ENCODE data around the gene CCNB1IP1. TPM values are rescaled to one million over a fixed set of nuclear protein-coding genes. Genes with fewer than 3 reads are reported as not detected.

CCNB1IP1 gene
- total RNA-seq, 1 donor: 42.7 TPM

DNA sequence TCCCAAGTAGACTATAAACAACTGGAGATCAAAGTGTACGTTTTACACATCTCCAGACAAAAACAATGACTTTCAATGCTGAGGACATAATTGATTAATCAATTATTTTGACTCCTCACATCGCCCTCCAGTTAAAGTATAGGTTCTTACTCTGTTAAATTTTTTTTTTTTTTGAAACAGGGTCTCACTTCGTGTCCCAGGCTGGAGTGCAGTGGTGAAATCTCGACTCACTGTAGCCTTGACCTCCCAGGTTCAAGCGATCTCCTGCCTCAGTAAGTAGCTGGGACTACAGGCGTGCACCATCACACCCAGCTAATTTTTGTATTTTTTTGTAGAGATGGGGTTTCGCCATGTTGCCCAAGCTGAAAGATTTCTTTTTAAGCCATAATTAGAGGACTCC lies 938 bp upstream of the CCNB1IP1 start:
- H3K79me2 ChIP-seq (ENCODE audit: insufficient read depth, low read length): peaks cover 39% of the 10 kb centered on the region
- H3K9me3 ChIP-seq (ENCODE audit: low read depth, low read length): no peaks in the 10 kb centered on the region
- H3K4me3 ChIP-seq (ENCODE audit: insufficient read depth, low read length): no peak overlapping the region
- H4K20me1 ChIP-seq (ENCODE audit: insufficient read depth, low read length): no peaks in the 10 kb centered on the region
- no peaks in the 10 kb centered on the region for H3K27me3 ChIP-seq (ENCODE audit: insufficient read depth, low read length)
- no peak overlapping the region for H3K4me2 ChIP-seq (ENCODE audit: insufficient read depth, low read length)
- TF ChIP-seq, protein P1, sequence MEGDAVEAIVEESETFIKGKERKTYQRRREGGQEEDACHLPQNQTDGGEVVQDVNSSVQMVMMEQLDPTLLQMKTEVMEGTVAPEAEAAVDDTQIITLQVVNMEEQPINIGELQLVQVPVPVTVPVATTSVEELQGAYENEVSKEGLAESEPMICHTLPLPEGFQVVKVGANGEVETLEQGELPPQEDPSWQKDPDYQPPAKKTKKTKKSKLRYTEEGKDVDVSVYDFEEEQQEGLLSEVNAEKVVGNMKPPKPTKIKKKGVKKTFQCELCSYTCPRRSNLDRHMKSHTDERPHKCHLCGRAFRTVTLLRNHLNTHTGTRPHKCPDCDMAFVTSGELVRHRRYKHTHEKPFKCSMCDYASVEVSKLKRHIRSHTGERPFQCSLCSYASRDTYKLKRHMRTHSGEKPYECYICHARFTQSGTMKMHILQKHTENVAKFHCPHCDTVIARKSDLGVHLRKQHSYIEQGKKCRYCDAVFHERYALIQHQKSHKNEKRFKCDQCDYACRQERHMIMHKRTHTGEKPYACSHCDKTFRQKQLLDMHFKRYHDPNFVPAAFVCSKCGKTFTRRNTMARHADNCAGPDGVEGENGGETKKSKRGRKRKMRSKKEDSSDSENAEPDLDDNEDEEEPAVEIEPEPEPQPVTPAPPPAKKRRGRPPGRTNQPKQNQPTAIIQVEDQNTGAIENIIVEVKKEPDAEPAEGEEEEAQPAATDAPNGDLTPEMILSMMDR (IDR thresholded peaks at IDR 0.05; ENCODE audit: extremely low read depth, low read depth, low read length): no peak
- no peak for DNase-seq (ENCODE audit: insufficient read length, low spot score, missing footprints)
- H3K36me3 ChIP-seq (ENCODE audit: insufficient read depth, low read length): no peaks in the 10 kb centered on the region
- H3K4me1 ChIP-seq (ENCODE audit: insufficient read depth, low read length): no peaks in the 10 kb centered on the region
- no peak overlapping the region for H3K27ac ChIP-seq (ENCODE audit: low read depth, low read length)
- H2AFZ ChIP-seq (ENCODE audit: low read length): no peak overlapping the region

DNA sequence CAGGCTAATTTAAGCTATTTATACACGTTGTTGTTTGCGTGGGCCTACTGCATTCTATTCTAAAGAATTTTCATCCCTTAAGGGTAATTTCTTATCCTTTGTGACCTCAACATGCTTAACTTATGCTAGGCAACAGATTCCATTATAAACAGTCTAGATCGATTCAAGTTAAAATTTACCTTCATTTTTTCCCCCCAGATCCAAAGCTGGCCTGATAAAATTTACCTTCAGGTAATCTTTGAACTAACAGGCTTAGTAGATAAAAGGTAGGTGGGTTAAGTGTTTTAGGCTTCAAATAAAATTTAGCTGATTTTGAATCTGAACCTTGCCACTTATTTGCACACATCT lies 389 bp upstream of the CCNB1IP1 start:
- peaks cover 44% of the 10 kb centered on the region for H3K79me2 ChIP-seq (ENCODE audit: insufficient read depth, low read length)
- H3K4me3 ChIP-seq (ENCODE audit: insufficient read depth, low read length): peak overlapping the region; percentile 73
- no peaks in the 10 kb centered on the region for H3K9me3 ChIP-seq (ENCODE audit: low read depth, low read length)
- H3K4me2 ChIP-seq (ENCODE audit: insufficient read depth, low read length): peak overlapping the region; percentile 89
- peak overlapping the region; percentile 9 for H3K27ac ChIP-seq (ENCODE audit: low read depth, low read length)
- H3K27me3 ChIP-seq (ENCODE audit: insufficient read depth, low read length): no peaks in the 10 kb centered on the region
- no peaks in the 10 kb centered on the region for H4K20me1 ChIP-seq (ENCODE audit: insufficient read depth, low read length)
- H3K4me1 ChIP-seq (ENCODE audit: insufficient read depth, low read length): no peaks in the 10 kb centered on the region
- TF ChIP-seq, protein P1 (IDR thresholded peaks at IDR 0.05; ENCODE audit: extremely low read depth, low read depth, low read length): no peak
- H2AFZ ChIP-seq (ENCODE audit: low read length): peak overlapping the region; percentile 80
- DNase-seq (ENCODE audit: insufficient read length, low spot score, missing footprints): no peak
- H3K36me3 ChIP-seq (ENCODE audit: insufficient read depth, low read length): no peaks in the 10 kb centered on the region

DNA sequence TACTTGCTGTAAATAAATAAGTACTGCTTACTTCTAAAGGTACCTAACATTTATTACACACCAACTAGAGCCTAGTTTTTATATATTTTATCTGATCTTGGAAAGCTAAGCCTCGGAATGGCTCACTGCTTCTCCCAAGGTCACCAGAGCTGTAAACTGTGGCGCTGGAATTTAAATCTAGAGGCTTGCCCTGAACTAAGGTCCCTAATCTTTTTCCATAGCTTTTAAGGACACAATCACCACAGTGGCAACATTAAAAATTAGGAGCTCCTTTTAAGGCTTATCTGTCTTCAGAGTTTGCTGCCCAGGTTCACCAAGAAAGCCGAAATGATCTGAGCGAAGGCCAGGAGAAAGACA lies 670 bp downstream of the CCNB1IP1 start:
- Histone ChIP-seq H3K36me3 (ENCODE audit: insufficient read depth, low read length) (no peaks in the 10 kb centered on the region), H3K9me3 (ENCODE audit: low read depth, low read length) (no peaks in the 10 kb centered on the region), H3K4me1 (ENCODE audit: insufficient read depth, low read length) (no peaks in the 10 kb centered on the region), H3K27ac (ENCODE audit: low read depth, low read length) (peak overlapping the region; percentile 9), H3K4me2 (ENCODE audit: insufficient read depth, low read length) (peak overlapping the region; percentile 89), H2AFZ (ENCODE audit: low read length) (peak overlapping the region; percentile 80), H3K79me2 (ENCODE audit: insufficient read depth, low read length) (peaks cover 44% of the 10 kb centered on the region), H3K27me3 (ENCODE audit: insufficient read depth, low read length) (no peaks in the 10 kb centered on the region), H3K4me3 (ENCODE audit: insufficient read depth, low read length) (peak overlapping the region; percentile 73), H4K20me1 (ENCODE audit: insufficient read depth, low read length) (no peaks in the 10 kb centered on the region)
- TF ChIP-seq, protein P1 (IDR thresholded peaks at IDR 0.05; ENCODE audit: extremely low read depth, low read depth, low read length): no peak
- DNase-seq (ENCODE audit: insufficient read length, low spot score, missing footprints): no peak

DNA sequence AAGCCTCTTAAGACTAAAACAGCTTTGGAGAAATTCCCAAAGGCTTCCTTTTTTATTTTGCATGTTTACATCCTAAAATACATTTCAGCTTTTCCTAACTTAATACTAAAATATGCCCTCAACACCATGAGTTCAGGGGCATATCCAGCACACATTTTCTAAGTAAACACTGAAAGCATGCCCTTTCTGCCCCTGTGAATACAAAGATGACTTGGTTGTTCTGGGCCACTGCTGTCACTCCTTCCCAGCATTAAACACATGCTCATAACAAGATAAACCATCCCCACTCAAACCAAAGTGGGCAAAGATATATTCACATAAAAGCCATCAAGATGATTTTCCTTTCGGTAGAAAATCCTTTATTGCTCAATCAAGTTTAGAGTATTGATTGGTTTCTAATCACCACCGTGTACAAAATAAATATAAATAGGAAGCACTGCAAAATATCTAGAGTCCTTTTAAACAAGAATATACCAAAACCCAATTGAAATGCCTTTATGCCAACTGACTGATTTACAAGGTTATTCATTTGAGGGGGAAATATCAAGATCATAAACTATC lies 1.9 kb downstream of the CCNB1IP1 start:
- Histone ChIP-seq H4K20me1 (ENCODE audit: insufficient read depth, low read length) (no peaks in the 10 kb centered on the region), H3K9me3 (ENCODE audit: low read depth, low read length) (no peaks in the 10 kb centered on the region), H3K4me1 (ENCODE audit: insufficient read depth, low read length) (no peaks in the 10 kb centered on the region), H3K27ac (ENCODE audit: low read depth, low read length) (no peak overlapping the region), H3K36me3 (ENCODE audit: insufficient read depth, low read length) (peaks cover 8% of the 10 kb centered on the region), H2AFZ (ENCODE audit: low read length) (no peak overlapping the region), H3K4me3 (ENCODE audit: insufficient read depth, low read length) (no peak overlapping the region), H3K4me2 (ENCODE audit: insufficient read depth, low read length) (peak overlapping the region; percentile 9), H3K27me3 (ENCODE audit: insufficient read depth, low read length) (no peaks in the 10 kb centered on the region), H3K79me2 (ENCODE audit: insufficient read depth, low read length) (peaks cover 53% of the 10 kb centered on the region)
- no peak for DNase-seq (ENCODE audit: insufficient read length, low spot score, missing footprints)
- TF ChIP-seq, protein P1 (IDR thresholded peaks at IDR 0.05; ENCODE audit: extremely low read depth, low read depth, low read length): no peak
